LNCAP (cell line): ENCODE data around the gene SLC25A11.

Experiments used
- TF ChIP-seq, protein P1 (sequence below): fragments of 450-650 bp; IDR thresholded peaks from 2 replicates; pipeline ENCODE4 v1.5.1; 2017; ENCODE audit warnings: mild to moderate bottlenecking

The SLC25A11 gene

DNA sequence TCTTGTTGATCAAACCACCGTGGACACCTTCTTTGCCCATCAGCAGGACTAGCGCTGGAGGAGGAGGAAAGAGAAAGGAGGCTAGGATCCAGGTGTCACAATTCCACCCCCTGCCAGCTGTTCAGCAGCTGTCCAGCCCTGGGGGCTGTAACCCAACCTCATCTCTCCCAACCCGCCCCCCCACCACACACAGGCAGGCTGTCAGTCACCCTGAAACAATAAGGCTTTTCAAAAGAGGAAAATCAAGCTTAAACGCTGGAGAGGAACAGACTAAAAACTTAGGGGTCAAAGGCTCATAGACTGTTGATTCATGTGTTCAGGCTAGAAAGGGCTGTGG is 6.1 kb upstream of the SLC25A11 start:
- TF ChIP-seq, protein P1, sequence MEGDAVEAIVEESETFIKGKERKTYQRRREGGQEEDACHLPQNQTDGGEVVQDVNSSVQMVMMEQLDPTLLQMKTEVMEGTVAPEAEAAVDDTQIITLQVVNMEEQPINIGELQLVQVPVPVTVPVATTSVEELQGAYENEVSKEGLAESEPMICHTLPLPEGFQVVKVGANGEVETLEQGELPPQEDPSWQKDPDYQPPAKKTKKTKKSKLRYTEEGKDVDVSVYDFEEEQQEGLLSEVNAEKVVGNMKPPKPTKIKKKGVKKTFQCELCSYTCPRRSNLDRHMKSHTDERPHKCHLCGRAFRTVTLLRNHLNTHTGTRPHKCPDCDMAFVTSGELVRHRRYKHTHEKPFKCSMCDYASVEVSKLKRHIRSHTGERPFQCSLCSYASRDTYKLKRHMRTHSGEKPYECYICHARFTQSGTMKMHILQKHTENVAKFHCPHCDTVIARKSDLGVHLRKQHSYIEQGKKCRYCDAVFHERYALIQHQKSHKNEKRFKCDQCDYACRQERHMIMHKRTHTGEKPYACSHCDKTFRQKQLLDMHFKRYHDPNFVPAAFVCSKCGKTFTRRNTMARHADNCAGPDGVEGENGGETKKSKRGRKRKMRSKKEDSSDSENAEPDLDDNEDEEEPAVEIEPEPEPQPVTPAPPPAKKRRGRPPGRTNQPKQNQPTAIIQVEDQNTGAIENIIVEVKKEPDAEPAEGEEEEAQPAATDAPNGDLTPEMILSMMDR, result no peak

DNA sequence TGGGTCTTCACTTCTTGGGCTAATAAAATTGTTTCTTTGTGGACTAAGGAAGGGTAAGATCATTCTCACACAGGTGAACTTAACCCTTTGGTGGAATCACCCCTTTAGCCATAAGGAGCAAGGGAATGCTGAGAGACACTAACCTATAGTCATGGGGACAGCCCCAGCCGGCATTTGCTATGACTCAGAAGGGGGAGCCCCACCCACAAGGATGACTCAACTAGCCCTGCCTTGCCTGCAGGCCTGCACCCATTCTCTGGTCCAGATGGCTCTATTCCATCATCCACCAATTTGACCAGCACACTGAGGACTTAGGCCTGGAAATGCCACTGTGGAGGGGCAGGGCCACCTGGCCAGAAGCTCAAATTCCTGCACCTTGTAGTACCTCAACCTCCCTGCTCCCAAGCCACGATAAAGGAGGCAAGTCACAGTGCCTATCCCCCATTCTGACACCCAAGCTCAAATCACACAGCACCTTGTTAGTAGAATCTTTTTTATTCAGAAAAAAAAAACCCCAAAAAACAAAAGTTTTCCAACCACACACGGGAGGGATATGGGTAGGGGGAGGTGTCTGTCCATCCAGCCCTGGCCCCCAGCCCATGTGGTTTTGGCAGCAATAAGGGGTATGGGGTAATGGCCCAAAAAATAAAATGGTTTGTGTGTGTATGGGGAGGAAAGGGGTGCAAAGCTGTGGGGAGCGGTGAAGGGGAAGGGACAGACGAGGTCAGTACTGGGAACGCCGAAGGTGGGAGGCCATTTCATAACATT is 5.5 kb upstream of the SLC25A11 start:
- TF ChIP-seq, protein P1, result no peak

DNA sequence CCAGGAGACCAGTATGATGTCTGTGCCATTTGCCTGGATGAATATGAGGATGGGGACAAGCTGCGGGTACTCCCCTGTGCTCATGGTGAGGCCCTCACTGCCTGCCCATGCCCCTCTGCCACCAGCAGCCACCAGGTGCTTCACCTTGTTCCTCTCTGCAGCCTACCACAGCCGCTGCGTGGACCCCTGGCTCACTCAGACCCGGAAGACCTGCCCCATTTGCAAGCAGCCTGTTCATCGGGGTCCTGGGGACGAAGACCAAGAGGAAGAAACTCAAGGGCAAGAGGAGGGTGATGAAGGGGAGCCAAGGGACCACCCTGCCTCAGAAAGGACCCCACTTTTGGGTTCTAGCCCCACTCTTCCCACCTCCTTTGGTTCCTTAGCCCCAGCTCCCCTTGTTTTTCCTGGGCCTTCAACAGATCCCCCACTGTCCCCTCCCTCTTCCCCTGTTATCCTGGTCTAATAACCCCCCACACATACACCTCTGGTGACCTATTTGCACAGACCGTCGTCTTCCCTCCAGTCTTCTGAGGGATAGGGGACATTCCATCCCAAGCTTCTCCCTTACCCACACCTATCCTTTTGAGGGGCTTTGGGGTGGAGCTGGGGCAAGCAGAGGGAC is 4.8 kb upstream of the SLC25A11 start:
- TF ChIP-seq, protein P1, result no peak

DNA sequence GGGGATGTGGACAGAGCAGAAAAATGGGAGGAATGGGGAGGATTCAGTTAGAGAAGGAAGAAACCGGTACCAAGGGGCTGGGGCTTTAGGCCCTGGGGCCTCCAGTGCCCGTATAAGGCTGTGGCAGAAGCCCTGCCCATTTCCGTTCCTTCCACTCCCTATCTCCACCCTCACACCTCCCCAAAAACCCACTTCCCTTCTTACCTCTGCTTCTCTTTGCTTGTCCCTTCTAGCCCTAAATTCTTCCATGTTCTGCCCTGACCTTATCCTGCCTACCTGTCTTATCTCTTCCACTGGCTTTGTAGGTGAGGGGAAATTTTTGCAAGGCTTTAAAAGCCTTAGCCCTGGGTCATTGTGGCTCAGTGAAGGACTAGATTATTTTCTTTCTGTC is 4.3 kb upstream of the SLC25A11 start:
- TF ChIP-seq, protein P1, result no peak

DNA sequence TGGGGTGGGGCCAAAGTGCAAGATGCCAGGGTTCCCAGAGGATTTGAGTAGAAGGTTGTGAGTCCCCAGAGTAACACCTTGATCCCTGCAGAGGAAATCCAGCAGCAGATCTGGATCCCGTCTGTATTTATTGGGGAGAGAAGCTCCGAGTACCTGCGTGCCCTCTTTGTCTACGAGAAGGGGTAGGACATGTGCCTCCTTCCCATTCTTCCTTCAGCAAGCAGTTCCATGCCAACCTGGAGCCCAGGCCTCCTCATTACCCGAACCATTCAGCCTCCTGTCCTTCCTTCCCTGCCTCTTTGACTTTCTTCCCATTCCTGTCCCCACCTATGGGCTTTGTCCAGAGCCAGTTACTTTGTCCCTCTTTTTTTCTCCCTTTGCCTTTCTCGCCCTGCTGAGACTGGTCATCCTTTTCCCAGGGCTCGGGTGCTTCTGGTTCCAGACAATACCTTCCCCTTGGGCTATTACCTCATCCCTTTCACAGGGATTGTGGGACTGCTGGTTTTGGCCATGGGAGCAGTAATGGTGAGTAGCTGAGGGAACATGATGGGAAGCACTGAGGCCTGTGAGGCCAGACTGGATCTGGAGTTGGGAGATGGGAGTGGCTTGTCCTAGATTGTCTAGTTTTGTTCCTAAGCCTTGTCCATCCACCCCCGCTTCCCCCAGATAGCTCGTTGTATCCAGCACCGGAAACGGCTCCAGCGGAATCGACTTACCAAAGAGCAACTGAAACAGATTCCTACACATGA is 3.1 kb upstream of the SLC25A11 start:
- TF ChIP-seq, protein P1, result no peak

DNA sequence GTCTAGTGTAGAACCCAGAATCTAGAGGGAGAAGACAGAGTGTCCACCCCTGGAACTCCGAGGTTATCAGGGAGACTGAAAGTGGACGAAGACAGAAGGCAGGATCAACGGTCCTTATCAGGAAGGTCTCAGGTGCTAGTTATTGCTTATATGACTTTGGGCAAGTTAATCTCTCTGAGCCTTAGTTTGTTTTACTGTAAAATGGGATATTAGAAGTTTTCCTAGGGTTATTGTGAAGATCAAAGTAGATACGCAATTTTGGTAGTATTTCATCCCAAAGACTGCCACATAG is 1.4 kb upstream of the SLC25A11 start:
- TF ChIP-seq, protein P1, result no peak

DNA sequence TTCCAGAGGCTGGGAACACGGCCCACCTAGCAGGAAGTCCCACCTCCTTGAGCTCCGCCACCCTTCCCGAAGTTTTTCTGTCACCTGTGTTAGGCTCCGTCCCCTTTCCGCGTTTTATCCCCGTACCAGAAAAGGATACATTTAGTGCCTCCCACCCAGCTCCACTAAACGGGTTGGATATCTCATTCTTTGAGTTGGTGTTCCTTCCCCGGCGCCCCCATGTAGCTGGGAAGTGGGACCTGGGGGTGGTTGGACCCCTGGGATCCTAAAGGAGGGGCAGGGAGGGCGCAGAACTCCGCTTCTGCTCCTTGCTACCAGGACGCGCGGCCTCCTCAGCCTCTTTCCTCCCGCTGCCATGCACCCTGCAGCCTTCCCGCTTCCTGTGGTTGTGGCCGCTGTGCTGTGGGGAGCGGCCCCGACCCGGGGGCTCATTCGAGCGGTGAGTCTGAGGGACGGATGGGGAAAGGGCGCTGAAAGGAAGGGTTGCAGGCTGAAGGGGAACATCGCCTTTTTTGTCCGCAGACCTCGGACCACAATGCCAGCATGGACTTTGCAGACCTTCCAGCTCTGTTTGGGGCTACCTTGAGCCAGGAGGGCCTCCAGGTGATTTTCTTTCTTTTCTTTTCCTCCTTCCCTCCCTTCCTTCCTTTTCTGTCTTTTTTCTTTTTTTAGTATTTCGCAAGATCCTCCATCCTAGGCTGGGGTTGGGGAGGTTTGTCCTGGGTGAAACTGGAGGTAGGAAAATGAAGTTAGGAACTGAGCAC is 891 bp upstream of the SLC25A11 start:
- TF ChIP-seq, protein P1, result no peak
